GM19035 (cell line): ENCODE data around the gene MCF2L2.
"Not testable (repeated sequence)": the region's sequence is repeated elsewhere in the genome, so short reads cannot be mapped to it uniquely, and the experiment has no call there.

Experiments used
- ATAC-seq: cut with Tn5 transposase; IDR thresholded peaks from one replicate; pipeline ENCODE4 v1.9.1; 2021; ENCODE audit not compliant: unreplicated experiment

MCF2L2 gene

GRCh38 chr3:183247011-183247589 lies 181.3 kb downstream of the MCF2L2 start:
- no peak for ATAC-seq

- ATAC-seq = no peak
These were observed 183.4 kb downstream of the MCF2L2 start for GRCh38 chr3:183244981-183245476.

- ATAC-seq = no peak
These were observed 184.2 kb downstream of the MCF2L2 start for GRCh38 chr3:183244219-183244618.

GRCh38 chr3:183242431-183242830 lies 186.0 kb downstream of the MCF2L2 start:
- ATAC-seq = no peak

GRCh38 chr3:183239046-183239445 lies 189.4 kb downstream of the MCF2L2 start:
- no peak for ATAC-seq

- ATAC-seq = no peak
These were observed 194.5 kb downstream of the MCF2L2 start for GRCh38 chr3:183233966-183234365.

- ATAC-seq = no peak
These were observed 197.6 kb downstream of the MCF2L2 start for GRCh38 chr3:183230826-183231225.

- not testable (repeated sequence) for ATAC-seq
These were observed 198.2 kb downstream of the MCF2L2 start for GRCh38 chr3:183230251-183230650.

- ATAC-seq = no peak
These were observed 199.2 kb downstream of the MCF2L2 start for GRCh38 chr3:183229178-183229577.

GRCh38 chr3:183227586-183227985 lies 200.8 kb downstream of the MCF2L2 start:
- ATAC-seq = no peak

GRCh38 chr3:183226333-183226890 lies 202.0 kb downstream of the MCF2L2 start:
- ATAC-seq = no peak

- peak; percentile 55 for ATAC-seq
These were observed 204.0 kb downstream of the MCF2L2 start for GRCh38 chr3:183224180-183224970.

- no peak for ATAC-seq
These were observed 205.7 kb downstream of the MCF2L2 start for GRCh38 chr3:183222631-183223235.

- ATAC-seq = no peak
These were observed 207.6 kb downstream of the MCF2L2 start for GRCh38 chr3:183220828-183221227.

GRCh38 chr3:183218826-183219225 lies 209.6 kb downstream of the MCF2L2 start:
- ATAC-seq = no peak

- no peak for ATAC-seq
These were observed 210.7 kb downstream of the MCF2L2 start for GRCh38 chr3:183217548-183218332.

- ATAC-seq = no peak
These were observed 212.7 kb downstream of the MCF2L2 start for GRCh38 chr3:183215591-183216202.

- no peak for ATAC-seq
These were observed 214.2 kb downstream of the MCF2L2 start for GRCh38 chr3:183214277-183214612.

GRCh38 chr3:183213415-183214276 lies 214.8 kb downstream of the MCF2L2 start:
- no peak for ATAC-seq

GRCh38 chr3:183212565-183212964 lies 215.9 kb downstream of the MCF2L2 start:
- ATAC-seq = no peak
